RWPE1 (cell line): ENCODE measurements around the gene ADI1.

Source experiments
- CTCF ChIA-PET: fragments of 350-600 bp; sonication (Branson Sonifier 250); formaldehyde crosslinking; extraction: SDS; loops from one replicate; lab custom pipeline; 2021; lab: Yijun Ruan, JAX
- POLR2A ChIA-PET: fragments of 400-600 bp; formaldehyde crosslinking; extraction: SDS; loops from one replicate; lab custom pipeline; 2020; ENCODE audit warnings: antibody characterized with exemption; ENCODE audit not compliant: low non-redundant PET; lab: Yijun Ruan, JAX
- DNase-seq: peaks from one replicate; pipeline ENCODE4 v3.0.0; 2012; ENCODE audit warnings: low spot score
- H3K27ac ChIP-seq: fragments of 450-650 bp; 2 replicates; pipeline ENCODE4 v1.5.1; 2017
- CTCF ChIP-seq: fragments of 450-650 bp; conservative IDR thresholded peaks from 2 replicates; pipeline ENCODE4 v1.5.1; 2017; ENCODE audit warnings: low read depth, mild to moderate bottlenecking

The ADI1 gene

GRCh38 chr2:3481736-3482362 lies 37.5 kb downstream of the ADI1 start:
- ChIA-PET POLR2A (no interaction called here), CTCF (no interaction called here)
- no peak overlapping the region for H3K27ac ChIP-seq
- TF ChIP-seq CTCF, result no peak
- no peak for DNase-seq

- ChIA-PET POLR2A (no interaction called here), CTCF (interaction anchor here (0.6 kb wide), 1 partner anchor 580 kb away, joined by 3 read pairs; no protein-coding TSS in a partner anchor)
- TF ChIP-seq CTCF, result no peak
- no peak overlapping the region for H3K27ac ChIP-seq
- no peak for DNase-seq
Measured at GRCh38 chr2:3481011-3481400, 38.3 kb downstream of the ADI1 start.

DNA sequence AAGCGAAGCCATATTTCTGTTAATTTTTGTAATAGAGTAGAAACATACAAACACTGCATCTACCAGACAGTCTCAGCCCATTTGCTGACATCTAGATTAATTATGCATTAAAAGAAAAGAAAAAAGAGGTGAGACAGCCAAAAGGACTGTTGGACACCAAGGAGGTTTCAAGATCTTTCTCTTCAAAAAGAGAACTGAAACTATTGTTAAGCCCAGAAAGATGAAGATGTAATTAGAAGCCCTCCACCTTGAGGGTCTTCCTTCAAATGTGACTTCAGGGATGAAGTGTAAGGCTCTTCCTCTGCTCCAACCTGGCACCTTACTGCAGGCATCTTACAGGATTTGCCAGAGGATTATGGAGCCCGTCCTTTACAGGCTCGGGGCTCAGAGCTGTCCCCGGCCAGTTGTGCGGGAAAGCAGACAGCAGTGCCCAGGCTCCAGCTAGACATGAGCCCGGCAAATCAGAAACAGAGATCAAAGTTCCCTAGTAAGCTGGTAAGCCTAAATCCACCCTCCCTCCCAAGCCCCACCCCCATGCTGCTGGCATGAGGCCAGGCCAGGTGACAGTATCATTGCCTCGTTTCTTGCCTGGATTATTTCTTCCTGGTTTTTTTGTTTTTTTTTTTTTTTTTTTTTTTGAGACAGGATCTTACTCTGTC lies 38.9 kb downstream of the ADI1 start:
- TF ChIP-seq CTCF, result no peak
- CTCF ChIA-PET, result interaction anchor here (0.6 kb wide), 1 partner anchor 403 kb away, joined by 4 read pairs; no protein-coding TSS in a partner anchor
- DNase-seq, result no peak
- H3K27ac ChIP-seq, result peak overlapping the region; percentile 48
- POLR2A ChIA-PET, result no interaction called here

GRCh38 chr2:3479430-3480320 lies 39.7 kb downstream of the ADI1 start:
- no peak for DNase-seq
- POLR2A ChIA-PET, result no interaction called here
- H3K27ac ChIP-seq, result peak overlapping the region; percentile 29
- TF ChIP-seq CTCF, result no peak
- CTCF ChIA-PET, result interaction anchor here (0.6 kb wide), 1 partner anchor 403 kb away, joined by 4 read pairs; no protein-coding TSS in a partner anchor

- TF ChIP-seq CTCF, result no peak
- ChIA-PET CTCF (no interaction called here), POLR2A (no interaction called here)
- no peak for DNase-seq
- peak overlapping the region; percentile 29 for H3K27ac ChIP-seq
Measured at GRCh38 chr2:3478846-3479385, 40.4 kb downstream of the ADI1 start.

DNA sequence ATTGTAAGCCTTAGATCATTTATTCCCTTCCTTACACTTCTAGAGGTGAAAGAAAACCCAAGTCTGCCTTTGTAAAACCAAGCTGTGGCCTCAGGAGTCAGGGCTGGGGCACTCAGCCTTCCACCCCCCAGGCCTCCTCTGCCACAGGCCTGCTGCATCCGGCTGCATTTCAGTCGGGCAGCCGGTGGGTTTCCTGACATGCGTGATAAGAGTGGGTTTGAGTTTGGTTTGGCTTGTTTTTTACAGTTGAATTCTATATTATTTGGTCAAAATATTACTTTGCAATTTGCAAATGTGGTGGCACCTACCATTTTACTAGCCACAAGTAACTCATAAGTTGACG lies 42.4 kb downstream of the ADI1 start:
- TF ChIP-seq CTCF, result no peak
- H3K27ac ChIP-seq, result peak overlapping the region; percentile 51
- ChIA-PET CTCF (no interaction called here), POLR2A (no interaction called here)
- DNase-seq, result no peak
